Upper lobe of right lung (tissue), 1 donor: ENCODE data around the gene AAMP. TPM values are rescaled to one million over a fixed set of nuclear protein-coding genes. Genes with fewer than 3 reads are reported as not detected.

Experiments used
- ATAC-seq: fragments of 200-7000 bp; cut with Tn5 transposase; one replicate; pipeline ENCODE4 v1.9.1; 2020; ENCODE audit warnings: mild to moderate bottlenecking, moderate library complexity
- DNase-seq: peaks from one replicate; pipeline ENCODE4 v3.0.0-alpha.2; 2020
- H3K27ac ChIP-seq: fragments of 200-600 bp; one replicate; pipeline ENCODE4 v1.8.0; 2022
- H3K27me3 ChIP-seq: fragments of 200-600 bp; one replicate; pipeline ENCODE4 v1.8.0; 2022; ENCODE audit warnings: mild to moderate bottlenecking
- H3K36me3 ChIP-seq: fragments of 200-600 bp; one replicate; pipeline ENCODE4 v1.8.0; 2022
- H3K4me1 ChIP-seq: fragments of 200-600 bp; one replicate; pipeline ENCODE4 v1.8.0; 2022
- H3K4me3 ChIP-seq: fragments of 200-600 bp; one replicate; pipeline ENCODE4 v1.8.0; 2022; ENCODE audit warnings: mild to moderate bottlenecking
- H3K9me3 ChIP-seq: fragments of 200-600 bp; one replicate; pipeline ENCODE4 v1.8.0; 2022
- intact Hi-C: fragments of 100-400 bp; cut with DNase I; formaldehyde crosslinking; loops from one replicate; pipeline ENCODE4 v1.11.0; 2022
- total RNA-seq: library from RNA; stranded (reverse); fragmentation: NEBNext Ultra II Directional; extraction: Animal tissue kit (Norgen Biotek cat#: 25700); gene quantifications from one replicate; pipeline ENCODE4 v1.2.1, GENCODE V29; 2021
- TF ChIP-seq, protein P1 (sequence below): fragments of 200-600 bp; IDR thresholded peaks from one replicate; pipeline ENCODE4 v1.8.0; 2022; ENCODE audit warnings: antibody characterized with exemption
- donor health status: DM: no; HTN: yes; CAD: no; lungs with severe emphysema.

Gene AAMP
- total RNA-seq, 1 donor from 2014 or later = 55.9 TPM

DNA sequence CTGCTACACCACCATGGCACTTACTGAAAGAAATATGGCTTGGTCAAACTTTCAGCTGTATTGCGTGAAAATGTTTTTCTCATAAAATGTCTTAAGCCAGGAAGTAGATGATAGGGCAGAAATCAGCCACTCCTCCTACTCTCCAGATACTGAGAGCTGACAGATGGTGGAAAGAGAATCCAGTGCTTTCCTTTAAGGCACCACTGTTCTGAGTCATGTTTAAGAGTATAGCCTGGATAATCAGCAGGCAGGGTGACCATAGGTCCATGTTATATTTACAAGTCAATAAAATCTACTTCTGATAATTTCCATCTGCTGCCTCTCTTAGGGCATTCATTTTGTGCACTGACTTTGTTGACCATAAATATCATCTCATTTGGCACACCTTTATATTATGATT, 31.1 kb downstream of the AAMP start:
- intact Hi-C loops = no loop called here
- Histone ChIP-seq H3K27me3 (no peaks in the 10 kb centered on the region), H3K36me3 (peaks cover 100% of the 10 kb centered on the region), H3K27ac (no peak overlapping the region), H3K4me3 (no peak overlapping the region), H3K4me1 (peaks cover 9% of the 10 kb centered on the region), H3K9me3 (no peaks in the 10 kb centered on the region)
- TF ChIP-seq, protein P1, sequence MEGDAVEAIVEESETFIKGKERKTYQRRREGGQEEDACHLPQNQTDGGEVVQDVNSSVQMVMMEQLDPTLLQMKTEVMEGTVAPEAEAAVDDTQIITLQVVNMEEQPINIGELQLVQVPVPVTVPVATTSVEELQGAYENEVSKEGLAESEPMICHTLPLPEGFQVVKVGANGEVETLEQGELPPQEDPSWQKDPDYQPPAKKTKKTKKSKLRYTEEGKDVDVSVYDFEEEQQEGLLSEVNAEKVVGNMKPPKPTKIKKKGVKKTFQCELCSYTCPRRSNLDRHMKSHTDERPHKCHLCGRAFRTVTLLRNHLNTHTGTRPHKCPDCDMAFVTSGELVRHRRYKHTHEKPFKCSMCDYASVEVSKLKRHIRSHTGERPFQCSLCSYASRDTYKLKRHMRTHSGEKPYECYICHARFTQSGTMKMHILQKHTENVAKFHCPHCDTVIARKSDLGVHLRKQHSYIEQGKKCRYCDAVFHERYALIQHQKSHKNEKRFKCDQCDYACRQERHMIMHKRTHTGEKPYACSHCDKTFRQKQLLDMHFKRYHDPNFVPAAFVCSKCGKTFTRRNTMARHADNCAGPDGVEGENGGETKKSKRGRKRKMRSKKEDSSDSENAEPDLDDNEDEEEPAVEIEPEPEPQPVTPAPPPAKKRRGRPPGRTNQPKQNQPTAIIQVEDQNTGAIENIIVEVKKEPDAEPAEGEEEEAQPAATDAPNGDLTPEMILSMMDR = no peak
- ATAC-seq (no peak), DNase-seq (no peak)

DNA sequence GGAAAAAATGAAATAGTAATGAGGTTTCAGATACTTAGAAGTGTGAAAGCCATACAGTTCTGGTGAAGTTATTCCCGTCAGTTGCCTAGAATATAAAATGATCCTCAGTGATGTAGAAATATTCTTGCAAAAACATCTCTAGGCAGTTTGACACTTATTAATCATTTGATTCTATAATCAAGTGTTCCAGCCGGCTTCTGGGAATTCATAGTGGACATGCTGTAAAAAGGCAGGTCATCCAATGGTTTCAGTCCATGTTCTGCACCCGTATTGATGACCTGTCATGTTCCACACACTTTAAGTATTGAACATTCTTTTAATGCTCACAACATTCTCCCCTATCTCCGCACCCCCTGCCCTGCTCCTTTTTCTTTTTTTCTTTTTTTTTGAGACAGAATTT, 33.1 kb downstream of the AAMP start:
- H3K27me3 ChIP-seq = no peaks in the 10 kb centered on the region
- H3K9me3 ChIP-seq = no peaks in the 10 kb centered on the region
- TF ChIP-seq, protein P1 = no peak
- peaks cover 3% of the 10 kb centered on the region for H3K4me1 ChIP-seq
- intact Hi-C loops = no loop called here
- ATAC-seq (no peak), DNase-seq (no peak)
- no peak overlapping the region for H3K4me3 ChIP-seq
- peaks cover 100% of the 10 kb centered on the region for H3K36me3 ChIP-seq
- H3K27ac ChIP-seq = no peak overlapping the region

DNA sequence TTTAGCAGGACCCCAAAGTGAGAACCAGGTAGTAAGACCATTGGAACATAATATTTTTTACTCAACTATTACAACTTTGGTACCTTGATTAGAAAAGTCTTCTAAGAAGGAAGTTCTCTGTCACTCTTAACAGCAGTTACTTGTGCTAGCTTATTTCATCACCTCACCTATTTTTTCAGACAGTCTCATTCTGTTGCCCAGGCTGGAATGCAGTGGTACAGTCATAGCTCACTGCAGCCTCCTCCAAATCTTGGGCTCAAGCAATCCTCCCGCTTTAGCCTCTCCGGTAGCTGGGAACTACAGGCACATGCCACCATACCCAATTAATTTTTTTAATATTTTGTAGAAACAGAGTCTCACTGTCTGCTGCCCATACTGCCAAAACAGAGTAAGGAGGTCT, 34.9 kb downstream of the AAMP start:
- ATAC-seq (peak; percentile 44), DNase-seq (no peak)
- Histone ChIP-seq H3K27ac (no peak overlapping the region), H3K9me3 (no peaks in the 10 kb centered on the region), H3K36me3 (peaks cover 100% of the 10 kb centered on the region), H3K27me3 (no peaks in the 10 kb centered on the region), H3K4me1 (peaks cover 12% of the 10 kb centered on the region), H3K4me3 (no peak overlapping the region)
- intact Hi-C loops = no loop called here
- TF ChIP-seq, protein P1 = no peak

DNA sequence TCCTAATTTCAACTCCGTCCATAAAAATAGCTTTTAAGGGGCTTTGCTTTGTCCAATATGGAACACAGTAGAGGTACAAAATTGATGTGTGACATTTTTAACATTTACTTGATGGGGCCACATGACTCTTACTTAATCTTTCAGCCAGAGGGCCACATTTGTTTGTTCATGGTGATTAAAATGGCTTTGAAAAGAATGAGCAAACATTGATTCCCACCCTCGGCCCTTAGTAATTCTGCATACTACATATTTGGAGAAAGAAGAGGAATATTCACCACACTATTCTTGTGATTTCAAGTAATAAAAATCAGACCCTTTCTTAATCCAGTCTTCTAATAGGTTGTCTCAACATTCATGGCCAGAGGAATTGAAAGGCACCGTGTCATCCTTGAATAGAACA, 35.4 kb downstream of the AAMP start:
- Histone ChIP-seq H3K9me3 (no peaks in the 10 kb centered on the region), H3K27ac (no peak overlapping the region), H3K36me3 (peaks cover 100% of the 10 kb centered on the region), H3K27me3 (no peaks in the 10 kb centered on the region), H3K4me1 (peaks cover 17% of the 10 kb centered on the region), H3K4me3 (no peak overlapping the region)
- ATAC-seq = no peak
- DNase-seq = no peak
- TF ChIP-seq, protein P1 = no peak
- intact Hi-C loops = no loop called here

DNA sequence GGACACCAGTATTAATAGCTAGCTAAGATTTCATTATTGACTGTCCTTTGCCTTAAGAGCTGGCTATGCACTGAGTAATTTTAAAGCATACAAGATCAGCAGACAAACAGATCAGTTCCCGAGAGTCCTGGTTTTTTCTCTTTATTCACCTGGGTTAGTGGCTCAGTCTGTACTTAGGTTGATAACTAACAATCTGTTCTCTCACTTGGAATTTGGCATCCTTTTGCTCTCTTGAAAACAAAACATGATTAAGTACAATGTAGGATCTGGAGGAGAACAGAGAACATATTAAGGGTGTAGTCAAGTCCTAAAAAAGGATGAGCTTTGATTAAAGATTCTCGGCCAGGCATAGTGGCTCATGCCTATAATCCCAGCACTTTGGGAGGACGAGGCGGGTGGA, 36.4 kb downstream of the AAMP start:
- no peaks in the 10 kb centered on the region for H3K9me3 ChIP-seq
- H3K4me1 ChIP-seq = peaks cover 26% of the 10 kb centered on the region
- peaks cover 100% of the 10 kb centered on the region for H3K36me3 ChIP-seq
- TF ChIP-seq, protein P1 = no peak
- H3K27me3 ChIP-seq = no peaks in the 10 kb centered on the region
- DNase-seq (no peak), ATAC-seq (no peak)
- intact Hi-C loops = no loop called here
- H3K27ac ChIP-seq = no peak overlapping the region
- no peak overlapping the region for H3K4me3 ChIP-seq

DNA sequence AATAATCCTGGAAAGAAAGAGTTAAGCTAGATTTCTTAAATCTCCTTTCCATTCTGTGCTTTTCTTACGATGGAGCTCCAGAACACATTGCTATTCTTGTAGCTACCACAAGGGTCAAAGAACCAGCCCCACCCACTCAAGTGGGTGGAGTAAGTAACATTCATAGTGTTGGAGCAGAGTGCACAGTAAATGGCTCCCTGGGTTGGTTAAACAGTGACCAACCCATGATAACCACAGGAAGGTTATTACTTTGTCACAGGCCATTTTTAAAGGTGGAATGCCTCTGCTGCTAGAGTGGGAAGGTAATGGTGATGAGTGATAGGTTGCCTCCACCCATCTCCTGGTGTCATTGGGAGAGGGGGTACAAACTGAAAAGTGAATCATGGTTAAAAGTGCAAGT, 39.1 kb downstream of the AAMP start:
- peaks cover 100% of the 10 kb centered on the region for H3K36me3 ChIP-seq
- H3K27ac ChIP-seq = no peak overlapping the region
- H3K27me3 ChIP-seq = no peaks in the 10 kb centered on the region
- no peak for DNase-seq
- no peak overlapping the region for H3K4me3 ChIP-seq
- peak; percentile 79 for ATAC-seq
- no peaks in the 10 kb centered on the region for H3K9me3 ChIP-seq
- H3K4me1 ChIP-seq = peaks cover 34% of the 10 kb centered on the region
- TF ChIP-seq, protein P1 = peak; percentile 25
- intact Hi-C loops = no loop called here
